Right lobe of liver (tissue), 6 donors: ENCODE measurements around the gene NEGR1. TPM values are rescaled to one million over a fixed set of nuclear protein-coding genes. Genes with fewer than 3 reads are reported as not detected.

Experiments
- ATAC-seq, 4 donors: fragments of 200-7000 bp; cut with Tn5 transposase; one replicate each; pipeline ENCODE4 v1.9.1; 2020; ENCODE audit warnings: mild to moderate bottlenecking in 4 of 4, moderate library complexity in 4 of 4
- DNase-seq, 3 donors: peaks; one replicate each; pipeline ENCODE4 v3.0.0-alpha.2; 2020
- H3K27ac ChIP-seq, 3 donors: fragments of 200-600 bp; one replicate each; pipeline ENCODE4 v1.8.0; 2022
- H3K27me3 ChIP-seq, 2 donors: fragments of 200-600 bp; one replicate each; pipeline ENCODE4 v1.8.0; 2022
- H3K36me3 ChIP-seq, 4 donors: fragments of 200-600 bp; sonication (generic) in 1 of 4; one replicate each; pipeline versions ENCODE4 v1.5.1 to v1.8.0; 2017 to 2022; ENCODE audit warnings: control low read depth in 1 of 4
- H3K4me1 ChIP-seq, 4 donors: fragments of 200-600 bp; sonication (generic) in 1 of 4; one replicate each; pipeline versions ENCODE4 v1.5.1 to v1.8.0; 2017 to 2022; ENCODE audit warnings: control low read depth in 1 of 4
- H3K4me3 ChIP-seq, 3 donors: fragments of 200-600 bp; one replicate each; pipeline ENCODE4 v1.8.0; 2022
- H3K9me3 ChIP-seq, 4 donors: fragments of 200-600 bp; sonication (generic) in 1 of 4; one replicate each; pipeline versions ENCODE4 v1.5.1 to v1.8.0; 2017 to 2022; ENCODE audit warnings: control low read depth in 1 of 4
- POLR2A ChIP-seq: fragments of 450-650 bp; IDR thresholded peaks from one replicate; pipeline ENCODE4 v1.6.1; 2017; ENCODE audit warnings: antibody characterized with exemption, mild to moderate bottlenecking
- WGBS: methylation state at CpG from one replicate; pipeline ENCODE4 v1.1.6; 2018; ENCODE audit warnings: low coverage, low lambda C conversion rate; ENCODE audit not compliant: insufficient coverage; ENCODE audit errors: missing lambda C conversion rate; 5-methylcytosine and 5-hydroxymethylcytosine counted together
- intact Hi-C, 2 donors: fragments of 100-400 bp; cut with DNase I; formaldehyde crosslinking; loops; one replicate each; pipeline versions ENCODE4 v1.11.2 to v1.14.1; 2022
- total RNA-seq, 6 experiments: library from RNA; depleted of rRNA in 2 of 6; stranded (reverse); fragments of >200 nt in 2 of 6; fragmentation: NEBNext Ultra II Directional in 3 of 6; extraction: Animal tissue kit (Norgen Biotek cat#: 25700) in 3 of 6; gene quantifications; one replicate each; pipeline versions ENCODE4 v1.1.0 to v1.2.4, GENCODE V29; 2016 to 2023
- TF ChIP-seq, protein P1 (sequence below), 4 donors: fragments of 200-600 bp in 3 of 4; fragments of 450-650 bp in 1 of 4; IDR thresholded peaks; one replicate each; pipeline versions ENCODE4 v1.5.1 to v1.8.0; 2016 to 2022; ENCODE audit warnings: antibody characterized with exemption in 4 of 4, mild to moderate bottlenecking in 2 of 4
- donor health status: DM: no; HTN: yes; CAD: no.
- donor health status: DM: no; HTN: no; CAD: no.
- donor health status: DM: no; HTN: no; CAD: no.
- donor health status: DM: no; HTN: yes; CAD: no.
- donor health status: DM: no; HTN: yes; CAD: no.

NEGR1 gene
- total RNA-seq, 6 experiments from 2014 or later = 0.02 to 0.31 (median 0.14) TPM

DNA sequence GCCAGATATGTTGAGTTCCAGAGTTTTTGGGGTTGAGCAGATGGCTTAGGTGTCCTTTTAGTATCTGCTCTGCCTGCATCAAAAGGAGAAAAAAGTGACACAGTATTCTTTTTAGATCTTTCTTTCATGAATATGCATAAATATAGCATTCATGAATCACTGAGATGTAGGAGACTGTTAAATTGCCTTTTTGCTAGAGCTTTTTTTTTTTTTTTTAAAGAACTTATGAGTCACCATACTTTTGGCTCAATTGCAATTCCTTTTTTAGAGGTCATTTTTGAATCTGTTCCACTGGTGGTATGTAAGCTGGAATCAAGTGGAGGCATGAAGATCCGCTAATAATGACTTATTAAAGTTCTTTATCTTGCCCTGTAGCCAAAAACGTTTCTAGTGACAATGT, 720.6 kb downstream of the NEGR1 start:
- ATAC-seq = no peak
- Histone ChIP-seq H3K9me3 (no peaks in the 10 kb centered on the region), H3K4me1 (no peaks in the 10 kb centered on the region), H3K27ac (no peak overlapping the region), H3K36me3 (no peaks in the 10 kb centered on the region), H3K4me3 (no peak overlapping the region), H3K27me3 (no peaks in the 10 kb centered on the region)
- DNase-seq = no peak
- intact Hi-C loops = no loop called here
- 30% methylated on average over 2 of the region's 2 CpGs for WGBS
- TF ChIP-seq, protein P1, sequence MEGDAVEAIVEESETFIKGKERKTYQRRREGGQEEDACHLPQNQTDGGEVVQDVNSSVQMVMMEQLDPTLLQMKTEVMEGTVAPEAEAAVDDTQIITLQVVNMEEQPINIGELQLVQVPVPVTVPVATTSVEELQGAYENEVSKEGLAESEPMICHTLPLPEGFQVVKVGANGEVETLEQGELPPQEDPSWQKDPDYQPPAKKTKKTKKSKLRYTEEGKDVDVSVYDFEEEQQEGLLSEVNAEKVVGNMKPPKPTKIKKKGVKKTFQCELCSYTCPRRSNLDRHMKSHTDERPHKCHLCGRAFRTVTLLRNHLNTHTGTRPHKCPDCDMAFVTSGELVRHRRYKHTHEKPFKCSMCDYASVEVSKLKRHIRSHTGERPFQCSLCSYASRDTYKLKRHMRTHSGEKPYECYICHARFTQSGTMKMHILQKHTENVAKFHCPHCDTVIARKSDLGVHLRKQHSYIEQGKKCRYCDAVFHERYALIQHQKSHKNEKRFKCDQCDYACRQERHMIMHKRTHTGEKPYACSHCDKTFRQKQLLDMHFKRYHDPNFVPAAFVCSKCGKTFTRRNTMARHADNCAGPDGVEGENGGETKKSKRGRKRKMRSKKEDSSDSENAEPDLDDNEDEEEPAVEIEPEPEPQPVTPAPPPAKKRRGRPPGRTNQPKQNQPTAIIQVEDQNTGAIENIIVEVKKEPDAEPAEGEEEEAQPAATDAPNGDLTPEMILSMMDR (IDR thresholded peaks at IDR 0.05) = no peak
- no peak for TF ChIP-seq POLR2A

DNA sequence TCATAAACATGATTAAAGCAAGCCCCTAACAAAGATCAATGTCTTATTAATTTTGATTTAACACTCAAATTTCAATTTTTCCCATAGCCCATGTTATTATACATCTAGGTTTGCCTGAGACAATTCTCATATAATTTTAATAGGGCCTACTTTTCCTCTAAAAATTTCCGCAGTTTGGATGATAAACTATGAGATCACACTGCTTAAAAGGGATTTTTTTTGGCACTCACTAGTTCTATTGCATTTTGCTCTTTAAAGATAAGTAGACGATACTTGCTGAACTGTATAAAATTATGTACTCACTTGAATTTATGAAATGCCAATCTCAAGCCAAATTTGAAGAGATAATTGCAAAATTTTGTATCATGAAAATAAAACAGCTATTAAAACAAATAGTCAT, 721.1 kb downstream of the NEGR1 start:
- Histone ChIP-seq H3K4me3 (no peak overlapping the region), H3K4me1 (no peaks in the 10 kb centered on the region), H3K27me3 (no peaks in the 10 kb centered on the region), H3K27ac (no peak overlapping the region), H3K36me3 (no peaks in the 10 kb centered on the region), H3K9me3 (no peaks in the 10 kb centered on the region)
- TF ChIP-seq POLR2A = no peak
- TF ChIP-seq, protein P1 (IDR thresholded peaks at IDR 0.05) = no peak
- no peak for DNase-seq
- 39% methylated on average over 2 of the region's 2 CpGs for WGBS
- no peak for ATAC-seq
- intact Hi-C loops = no loop called here

DNA sequence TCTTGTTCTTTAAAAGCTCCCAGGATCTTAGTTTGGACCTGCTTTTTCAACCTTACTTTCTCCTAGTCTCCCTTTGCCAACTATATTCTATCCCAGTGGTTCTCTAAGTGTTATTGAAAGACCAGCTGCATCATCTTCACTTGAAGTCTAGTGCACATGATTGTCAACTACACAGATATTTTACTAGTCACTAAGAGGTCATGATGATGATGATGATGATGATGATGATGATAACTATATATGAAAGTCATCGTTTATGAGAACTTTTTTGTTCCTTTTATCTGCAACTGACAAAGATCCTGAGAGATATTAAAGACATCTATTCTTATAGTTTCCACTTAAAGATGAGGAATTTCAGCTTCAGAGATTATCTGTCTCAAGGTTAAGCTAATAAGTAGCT, 722.5 kb downstream of the NEGR1 start:
- Histone ChIP-seq H3K9me3 (no peaks in the 10 kb centered on the region), H3K4me3 (no peak overlapping the region), H3K27me3 (no peaks in the 10 kb centered on the region), H3K36me3 (no peaks in the 10 kb centered on the region), H3K27ac (no peak overlapping the region), H3K4me1 (no peaks in the 10 kb centered on the region)
- 42% methylated on average over 1 of the region's 1 CpG for WGBS
- ATAC-seq = no peak
- no peak for DNase-seq
- intact Hi-C loops = no loop called here
- no peak for TF ChIP-seq POLR2A

DNA sequence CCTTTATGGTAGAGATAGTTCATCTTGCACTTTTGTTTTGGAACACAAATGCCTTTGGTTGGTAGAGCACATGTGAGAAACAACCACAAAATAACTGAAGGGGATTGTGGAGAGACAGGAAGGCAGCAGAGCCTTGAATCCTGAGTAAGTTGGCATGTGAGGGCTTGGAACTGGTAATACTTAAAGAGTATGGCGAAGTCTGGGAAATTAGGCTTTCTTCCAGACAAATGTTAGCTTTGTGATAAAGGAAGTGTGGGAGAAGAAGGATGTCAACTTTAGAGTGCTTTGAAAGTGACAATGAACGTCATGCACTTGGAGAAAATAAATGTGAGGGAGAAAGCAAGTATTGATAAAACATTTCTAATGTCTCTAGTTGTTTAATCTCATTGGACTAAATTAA, 725.2 kb downstream of the NEGR1 start:
- TF ChIP-seq, protein P1 (IDR thresholded peaks at IDR 0.05) = no peak
- TF ChIP-seq POLR2A = no peak
- no peaks in the 10 kb centered on the region for H3K4me1 ChIP-seq
- H3K9me3 ChIP-seq = no peaks in the 10 kb centered on the region
- 37% methylated on average over 2 of the region's 2 CpGs for WGBS
- DNase-seq (no peak), ATAC-seq (no peak)
- no peak overlapping the region for H3K27ac ChIP-seq
- H3K36me3 ChIP-seq = no peaks in the 10 kb centered on the region
- intact Hi-C loops = no loop called here
- no peak overlapping the region for H3K4me3 ChIP-seq
- H3K27me3 ChIP-seq = no peaks in the 10 kb centered on the region

DNA sequence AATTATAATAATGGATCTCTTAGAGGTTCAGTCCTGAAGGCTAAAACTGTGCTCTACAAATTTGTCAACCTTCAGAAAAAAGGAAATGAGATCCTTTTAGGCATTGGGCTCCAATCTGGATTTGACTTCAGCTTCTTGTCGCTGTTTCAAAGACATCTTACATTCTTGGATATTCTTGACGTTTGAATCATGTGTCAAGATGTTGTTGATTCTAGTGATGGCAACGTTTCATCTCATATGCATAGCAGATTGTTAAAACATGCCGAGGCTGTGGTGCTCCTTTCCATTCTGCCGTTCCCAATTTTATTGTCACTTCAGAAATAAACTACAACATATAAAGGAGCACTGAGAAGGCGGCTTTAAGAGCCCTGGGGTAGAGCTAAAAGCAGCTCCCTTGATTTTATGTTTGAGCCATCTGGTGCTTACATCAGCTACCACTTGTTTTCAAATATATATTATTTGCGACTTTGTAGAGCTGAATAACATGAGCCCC, 733.9 kb downstream of the NEGR1 start:
- TF ChIP-seq, protein P1 (IDR thresholded peaks at IDR 0.05) = no peak
- no peak for TF ChIP-seq POLR2A
- no peak for ATAC-seq
- H3K4me1 ChIP-seq = no peaks in the 10 kb centered on the region
- no peak for DNase-seq
- no peak overlapping the region for H3K4me3 ChIP-seq
- no peak overlapping the region for H3K27ac ChIP-seq
- no peaks in the 10 kb centered on the region for H3K9me3 ChIP-seq
- no peaks in the 10 kb centered on the region for H3K36me3 ChIP-seq
- 53% methylated on average over 7 of the region's 7 CpGs for WGBS
- no peaks in the 10 kb centered on the region for H3K27me3 ChIP-seq
- intact Hi-C loops = no loop called here
